ENCODE measurements around the gene GIPC2.

DNA sequence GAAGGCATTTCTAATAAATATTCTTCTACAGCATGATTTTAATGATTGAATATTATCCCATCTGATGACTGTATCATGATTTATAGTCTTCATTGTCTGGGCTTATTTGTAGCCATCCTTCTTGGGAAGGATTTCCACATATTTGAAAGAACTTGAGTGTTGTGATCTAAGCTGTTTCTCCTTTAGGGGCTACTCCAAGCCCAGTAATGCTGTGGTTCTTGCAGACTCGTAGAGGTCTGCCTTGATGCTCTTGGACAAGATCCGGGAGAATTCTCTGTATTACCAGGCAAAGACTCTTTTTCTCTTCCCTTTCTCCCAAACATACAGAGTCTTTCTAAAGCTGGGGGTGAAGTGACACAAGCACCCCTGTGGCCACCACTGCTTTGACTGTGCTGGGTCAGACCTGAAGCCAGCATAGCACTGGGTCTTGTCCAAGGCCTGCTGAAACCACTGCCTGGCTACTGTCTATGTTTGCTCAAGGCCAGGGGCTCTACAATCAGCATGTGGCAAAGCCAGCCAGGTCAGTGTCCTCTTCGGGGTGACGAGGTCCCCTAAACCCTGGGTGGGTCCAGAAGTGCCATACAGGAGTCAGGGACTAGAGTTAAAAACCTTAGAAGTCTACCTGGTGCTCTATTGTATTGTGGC is 107.4 kb downstream of the GIPC2 start:
- TF ChIP-seq, protein P1, sequence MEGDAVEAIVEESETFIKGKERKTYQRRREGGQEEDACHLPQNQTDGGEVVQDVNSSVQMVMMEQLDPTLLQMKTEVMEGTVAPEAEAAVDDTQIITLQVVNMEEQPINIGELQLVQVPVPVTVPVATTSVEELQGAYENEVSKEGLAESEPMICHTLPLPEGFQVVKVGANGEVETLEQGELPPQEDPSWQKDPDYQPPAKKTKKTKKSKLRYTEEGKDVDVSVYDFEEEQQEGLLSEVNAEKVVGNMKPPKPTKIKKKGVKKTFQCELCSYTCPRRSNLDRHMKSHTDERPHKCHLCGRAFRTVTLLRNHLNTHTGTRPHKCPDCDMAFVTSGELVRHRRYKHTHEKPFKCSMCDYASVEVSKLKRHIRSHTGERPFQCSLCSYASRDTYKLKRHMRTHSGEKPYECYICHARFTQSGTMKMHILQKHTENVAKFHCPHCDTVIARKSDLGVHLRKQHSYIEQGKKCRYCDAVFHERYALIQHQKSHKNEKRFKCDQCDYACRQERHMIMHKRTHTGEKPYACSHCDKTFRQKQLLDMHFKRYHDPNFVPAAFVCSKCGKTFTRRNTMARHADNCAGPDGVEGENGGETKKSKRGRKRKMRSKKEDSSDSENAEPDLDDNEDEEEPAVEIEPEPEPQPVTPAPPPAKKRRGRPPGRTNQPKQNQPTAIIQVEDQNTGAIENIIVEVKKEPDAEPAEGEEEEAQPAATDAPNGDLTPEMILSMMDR (IDR thresholded peaks at IDR 0.05), result no peak
- TF ChIP-seq POLR2A (IDR thresholded peaks at IDR 0.05; ENCODE audit: low read length) (no peak), RFX5 (IDR thresholded peaks at IDR 0.05) (no peak), EP300 (IDR thresholded peaks at IDR 0.05) (no peak), NR3C1 (IDR thresholded peaks at IDR 0.05) (no peak), CHD4 (IDR thresholded peaks at IDR 0.05; ENCODE audit: borderline replicate concordance) (no peak), RAD21 (conservative IDR thresholded peaks at IDR 0.05 in 1 of 2, IDR thresholded peaks at IDR 0.05 in 1 of 2) (no peak), HEYL (CRISPR knock-in tag; IDR thresholded peaks at IDR 0.05) (no peak), BHLHE40 (IDR thresholded peaks at IDR 0.05; ENCODE audit: low read depth, low read length) (no peak), CBX8 (IDR thresholded peaks at IDR 0.05) (no peak)
- TF ChIP-seq, protein P2, sequence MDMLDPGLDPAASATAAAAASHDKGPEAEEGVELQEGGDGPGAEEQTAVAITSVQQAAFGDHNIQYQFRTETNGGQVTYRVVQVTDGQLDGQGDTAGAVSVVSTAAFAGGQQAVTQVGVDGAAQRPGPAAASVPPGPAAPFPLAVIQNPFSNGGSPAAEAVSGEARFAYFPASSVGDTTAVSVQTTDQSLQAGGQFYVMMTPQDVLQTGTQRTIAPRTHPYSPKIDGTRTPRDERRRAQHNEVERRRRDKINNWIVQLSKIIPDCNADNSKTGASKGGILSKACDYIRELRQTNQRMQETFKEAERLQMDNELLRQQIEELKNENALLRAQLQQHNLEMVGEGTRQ (IDR thresholded peaks at IDR 0.05), result no peak
- TF ChIP-seq, protein P3, sequence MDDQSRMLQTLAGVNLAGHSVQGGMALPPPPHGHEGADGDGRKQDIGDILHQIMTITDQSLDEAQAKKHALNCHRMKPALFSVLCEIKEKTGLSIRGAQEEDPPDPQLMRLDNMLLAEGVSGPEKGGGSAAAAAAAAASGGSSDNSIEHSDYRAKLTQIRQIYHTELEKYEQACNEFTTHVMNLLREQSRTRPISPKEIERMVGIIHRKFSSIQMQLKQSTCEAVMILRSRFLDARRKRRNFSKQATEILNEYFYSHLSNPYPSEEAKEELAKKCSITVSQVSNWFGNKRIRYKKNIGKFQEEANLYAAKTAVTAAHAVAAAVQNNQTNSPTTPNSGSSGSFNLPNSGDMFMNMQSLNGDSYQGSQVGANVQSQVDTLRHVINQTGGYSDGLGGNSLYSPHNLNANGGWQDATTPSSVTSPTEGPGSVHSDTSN (IDR thresholded peaks at IDR 0.05), result no peak
